ENCODE data around the gene CDKN2A.

DNA sequence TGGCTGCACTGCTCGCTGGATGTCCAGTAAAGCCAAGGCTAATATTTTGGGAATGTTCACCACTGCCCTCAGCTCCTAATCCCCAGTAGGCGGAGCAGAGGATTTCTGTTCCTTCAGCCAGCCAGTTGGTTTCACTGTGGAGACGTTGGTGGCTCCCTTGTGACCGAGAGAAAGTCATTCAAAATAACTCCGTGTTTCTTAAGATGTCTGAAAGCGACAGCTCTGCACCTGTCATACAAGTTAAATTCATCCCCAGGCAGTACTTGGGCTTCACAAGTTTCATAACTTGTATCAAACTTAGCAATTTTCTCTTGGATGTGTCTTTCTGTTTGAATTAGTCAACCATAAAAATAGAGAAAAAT is 15.3 kb upstream of the CDKN2A start:
- TF ChIP-seq, protein P1, sequence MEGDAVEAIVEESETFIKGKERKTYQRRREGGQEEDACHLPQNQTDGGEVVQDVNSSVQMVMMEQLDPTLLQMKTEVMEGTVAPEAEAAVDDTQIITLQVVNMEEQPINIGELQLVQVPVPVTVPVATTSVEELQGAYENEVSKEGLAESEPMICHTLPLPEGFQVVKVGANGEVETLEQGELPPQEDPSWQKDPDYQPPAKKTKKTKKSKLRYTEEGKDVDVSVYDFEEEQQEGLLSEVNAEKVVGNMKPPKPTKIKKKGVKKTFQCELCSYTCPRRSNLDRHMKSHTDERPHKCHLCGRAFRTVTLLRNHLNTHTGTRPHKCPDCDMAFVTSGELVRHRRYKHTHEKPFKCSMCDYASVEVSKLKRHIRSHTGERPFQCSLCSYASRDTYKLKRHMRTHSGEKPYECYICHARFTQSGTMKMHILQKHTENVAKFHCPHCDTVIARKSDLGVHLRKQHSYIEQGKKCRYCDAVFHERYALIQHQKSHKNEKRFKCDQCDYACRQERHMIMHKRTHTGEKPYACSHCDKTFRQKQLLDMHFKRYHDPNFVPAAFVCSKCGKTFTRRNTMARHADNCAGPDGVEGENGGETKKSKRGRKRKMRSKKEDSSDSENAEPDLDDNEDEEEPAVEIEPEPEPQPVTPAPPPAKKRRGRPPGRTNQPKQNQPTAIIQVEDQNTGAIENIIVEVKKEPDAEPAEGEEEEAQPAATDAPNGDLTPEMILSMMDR (IDR thresholded peaks at IDR 0.05) = peak in 1 of 3 experiments; percentile 45
- no peak for TF ChIP-seq POLR2A (IDR thresholded peaks at IDR 0.05)
